Gastrocnemius medialis (tissue), 4 donors: ENCODE results near the gene CFB. TPM values are rescaled to one million over a fixed set of nuclear protein-coding genes. Genes with fewer than 3 reads are reported as not detected.
"Not testable (repeated sequence)": the region's sequence is repeated elsewhere in the genome, so short reads cannot be mapped to it uniquely, and the experiment has no call there.

Source experiments
- ATAC-seq, 2 donors: fragments of 150-250 bp; one replicate each; pipeline ENCODE4 v1.9.1; 2016
- DNase-seq, 2 donors: peaks; one replicate each; pipeline ENCODE4 v3.0.0-alpha.2; 2019
- H3K27ac ChIP-seq, 4 donors: fragments of 200-600 bp; sonication (generic); 1 replicate in 1 of 4; 2 replicates in 3 of 4; pipeline ENCODE4 v1.5.1; 2016 to 2018; ENCODE audit warnings: mild to moderate bottlenecking in 2 of 4, moderate library complexity in 1 of 4
- H3K27me3 ChIP-seq, 3 donors: fragments of 200-600 bp; sonication (generic) in 2 of 3; 1 replicate in 1 of 3; 2 replicates in 2 of 3; pipeline versions ENCODE4 v1.5.1 to v1.6.0; 2016 to 2019; ENCODE audit warnings: mild to moderate bottlenecking in 1 of 3, moderate library complexity in 1 of 3
- H3K36me3 ChIP-seq, 2 donors: fragments of 200-600 bp; sonication (generic) in 1 of 2; one replicate each; pipeline ENCODE4 v1.5.1; 2017 to 2018
- H3K4me1 ChIP-seq, 2 donors: fragments of 200-600 bp; sonication (generic) in 1 of 2; one replicate each; pipeline ENCODE4 v1.5.1; 2016 to 2017; ENCODE audit warnings: mild to moderate bottlenecking in 2 of 2
- H3K4me3 ChIP-seq, 4 donors: fragments of 200-600 bp; sonication (generic) in 3 of 4; 1 replicate in 1 of 4; 2 replicates in 3 of 4; pipeline ENCODE4 v1.5.1; 2016 to 2019; ENCODE audit warnings: mild to moderate bottlenecking in 2 of 4
- H3K9me3 ChIP-seq, 3 donors: fragments of 200-600 bp; sonication (generic) in 2 of 3; 1 replicate in 1 of 3; 2 replicates in 2 of 3; pipeline ENCODE4 v1.5.1; 2016 to 2019
- CTCF ChIP-seq, 5 experiments: fragments of 450-650 bp in 3 of 5; fragments of 200-600 bp in 2 of 5; sonication (generic) in 2 of 5; IDR thresholded peaks in 4 of 5; conservative IDR thresholded peaks in 1 of 5; 1 replicate in 4 of 5; 2 replicates in 1 of 5; pipeline ENCODE4 v1.5.1; 2016 to 2019; ENCODE audit warnings: antibody characterized with exemption in 5 of 5, mild to moderate bottlenecking in 3 of 5, moderate library complexity in 3 of 5
- POLR2A ChIP-seq, 2 donors: fragments of 450-650 bp; IDR thresholded peaks; one replicate each; pipeline ENCODE4 v1.6.1; 2017; ENCODE audit warnings: antibody characterized with exemption in 2 of 2, mild to moderate bottlenecking in 2 of 2, moderate library complexity in 2 of 2
- in situ Hi-C, 4 donors: fragments of 200-750 bp; cut with MboI; loops; one replicate each; pipeline versions ENCODE4 v1.15.0 to v1.8.0; 2017; ENCODE audit warnings: low sequenced_read_pairs in 4 of 4
- intact Hi-C: fragments of 100-400 bp; cut with DNase I; formaldehyde crosslinking; loops from one replicate; pipeline ENCODE4 v1.15.1; 2023; ENCODE audit warnings: low total_unique reads
- total RNA-seq, 4 donors: library from RNA; depleted of rRNA; stranded (reverse); fragments of >200 nt; gene quantifications; one replicate each; pipeline versions ENCODE4 v1.1.0 to v1.2.3, GENCODE V29; 2016

CFB gene
- total RNA-seq, 4 donors from 2014 or later, result 1.0 to 13.8 (median 6.1) TPM

GRCh38 chr6:31971993-31972708, 26.3 kb downstream of the CFB start, which contains the start of gene DXO:
Gene DXO, minus strand, starts transcription at chr6:31972138. Its CDS starts 463 bp downstream, at chr6:31971675.
- in situ Hi-C loops, result loop anchor here (10.0 to 25.0 kb wide), 7 partner anchors 77 to 990 kb away; partner anchors contain the start of genes AGER (in 1 of the 4), AGPAT1 (in 1 of the 4), APOM (in 1 of the 4) and ATF6B (in 1 of the 4)

GRCh38 chr6:31972709-31973350, 26.9 kb downstream of the CFB start:
- Histone ChIP-seq H3K27ac (peak overlapping the region; percentile 90 to 97 (median 92)), H3K9me3 (no peaks in the 10 kb centered on the region), H3K36me3 (peaks cover 0 to 23% of the 10 kb centered on the region in 2 donors), H3K27me3 (no peaks in the 10 kb centered on the region), H3K4me3 (peak overlapping the region; percentile 74 to 91 (median 85)), H3K4me1 (peaks cover 23 to 29% of the 10 kb centered on the region in 2 donors)
- ATAC-seq, result no peak
- intact Hi-C loops (loop anchor here (1.0 to 10.0 kb wide), 4 partner anchors 14 to 1908 kb away; partner anchors contain the start of genes AGPAT1, CLIC1, POLR1H and PPP1R11), in situ Hi-C loops (loop anchor here (10.0 to 25.0 kb wide), 7 partner anchors 78 to 989 kb away; partner anchors contain the start of genes AGER (in 1 of the 4), AGPAT1 (in 1 of the 4), APOM (in 1 of the 4) and ATF6B (in 1 of the 4))
- TF ChIP-seq POLR2A (IDR thresholded peaks at IDR 0.05), result no peak
- no peak for TF ChIP-seq CTCF (IDR thresholded peaks at IDR 0.05 in 4 of 5, conservative IDR thresholded peaks at IDR 0.05 in 1 of 5)
- no peak for DNase-seq

More at GRCh38 chr6:31971993-31972708, 26.3 kb downstream of the CFB start, which contains the start of gene DXO:
- H3K27ac ChIP-seq, result peak within 1 kb of the TSS; percentile 90 to 97 (median 92)
- H3K4me1 ChIP-seq, result peaks cover 23 to 29% of the 10 kb centered on the region in 2 donors
- no peaks in the 10 kb centered on the region for H3K27me3 ChIP-seq
- no peaks in the 10 kb centered on the region for H3K9me3 ChIP-seq
- TF ChIP-seq POLR2A (IDR thresholded peaks at IDR 0.05) (peak; percentile 67 to 74), CTCF (IDR thresholded peaks at IDR 0.05 in 4 of 5, conservative IDR thresholded peaks at IDR 0.05 in 1 of 5) (no peak)
- DNase-seq (peak; percentile 94 to 95), ATAC-seq (peak; percentile 97 to 98)
- H3K4me3 ChIP-seq, result peak within 1 kb of the TSS; percentile 74 to 91 (median 85)
- peaks cover 0 to 23% of the 10 kb centered on the region in 2 donors for H3K36me3 ChIP-seq
- intact Hi-C loops, result loop anchor here (1.0 to 10.0 kb wide), 4 partner anchors 13 to 1907 kb away; partner anchors contain the start of genes AGPAT1, CLIC1, POLR1H and PPP1R11

GRCh38 chr6:31976065-31976464, 30.2 kb downstream of the CFB start:
- not testable (repeated sequence) for H3K4me3 ChIP-seq, H3K27ac ChIP-seq, DNase-seq, ATAC-seq, H3K27me3 ChIP-seq, H3K9me3 ChIP-seq
- Histone ChIP-seq H3K4me1 (peaks cover 16 to 20% of the 10 kb centered on the region in 2 donors), H3K36me3 (peaks cover 0 to 19% of the 10 kb centered on the region in 2 donors)
- intact Hi-C loops, result loop anchor here (10.0 kb wide), 3 partner anchors 199 to 1911 kb away; partner anchors contain the start of genes AGPAT1, CLIC1, POLR1H and PPP1R11
- in situ Hi-C loops, result loop anchor here in 1 of 4 donors (10.0 kb wide), 1 partner anchor 81 kb away; the partner anchor contains the start of gene EHMT2

- Histone ChIP-seq H3K4me1 (peaks cover 7 to 10% of the 10 kb centered on the region in 2 donors), H3K9me3 (no peaks in the 10 kb centered on the region), H3K27ac (no peak overlapping the region), H3K4me3 (no peak overlapping the region), H3K36me3 (peaks cover 0 to 19% of the 10 kb centered on the region in 2 donors), H3K27me3 (no peaks in the 10 kb centered on the region)
- in situ Hi-C loops, result loop anchor here in 1 of 4 donors (10.0 kb wide), 1 partner anchor 83 kb away; the partner anchor contains the start of gene EHMT2
- TF ChIP-seq POLR2A (IDR thresholded peaks at IDR 0.05), result no peak
- no peak for TF ChIP-seq CTCF (IDR thresholded peaks at IDR 0.05 in 4 of 5, conservative IDR thresholded peaks at IDR 0.05 in 1 of 5)
- DNase-seq (no peak), ATAC-seq (no peak)
- intact Hi-C loops, result loop anchor here (10.0 kb wide), 3 partner anchors 197 to 1913 kb away; partner anchors contain the start of genes AGPAT1, CLIC1, POLR1H and PPP1R11
These were observed 32.0 kb downstream of the CFB start for GRCh38 chr6:31977816-31978431.
